K562 (cell line): ENCODE measurements around the gene TRPM2. TPM values are rescaled to one million over a fixed set of nuclear protein-coding genes. Genes with fewer than 3 reads are reported as not detected.

Experiments used
- ATAC-seq: fragments of 200-7000 bp; cut with Tn5 transposase; 3 replicates; pipeline ENCODE4 v1.9.1; 2020; ENCODE audit warnings: moderate library complexity
- BruUV-seq: library from RNA; stranded (reverse); fragments of 400-500 nt; replicated peaks from 2 replicates; lab custom pipeline; 2021; lab: Mats Ljungman, UMichigan
- CTCF ChIA-PET: fragments of 300-600 bp; formaldehyde crosslinking; extraction: SDS; loops from one replicate; lab custom pipeline; 2021; ENCODE audit warnings: low intra/inter-chr PET ratio; lab: Yijun Ruan, JAX
- POLR2A ChIA-PET: fragments of 300-600, 350-650 bp; sonication (Branson Sonifier 250); formaldehyde crosslinking; extraction: SDS; loops from one replicate; lab custom pipeline; 2021; ENCODE audit warnings: antibody characterized with exemption, inconsistent platforms; lab: Yijun Ruan, JAX
- DNase-seq, 4 experiments: peaks; one replicate each; pipeline versions ENCODE4 v3.0.0 to v3.0.0-alpha.2; 2011 to 2018; ENCODE audit warnings: low spot score in 3 of 4, mixed read lengths in 3 of 4; ENCODE audit errors: extremely low read depth in 1 of 4
- FAIRE-seq: peaks from 2 replicates; lab custom pipeline; 2011; peaks lifted over from hg19 to GRCh38; lab: Jason Lieb, UNC
- H2AFZ ChIP-seq: 2 replicates; pipeline ENCODE4 v1.6.0; 2011; ENCODE audit warnings: low read depth, low read length, control low read depth, inconsistent platforms
- H3K27ac ChIP-seq: fragments of 200-600 bp; 3 replicates; pipeline ENCODE4 v1.8.0; 2011; ENCODE audit warnings: low read depth, mild to moderate bottlenecking, control low read depth, inconsistent platforms, low read length, moderate library complexity, mixed read lengths; ENCODE audit errors: extremely low read depth
- H3K27me3 ChIP-seq, 2 experiments: fragments of 300-600 bp in 1 of 2; 2 replicates in 1 of 2; 3 replicates in 1 of 2; pipeline versions ENCODE4 v1.6.0 to v1.8.0; 2011; ENCODE audit warnings: inconsistent platforms in 2 of 2, low read length in 2 of 2, mild to moderate bottlenecking in 1 of 2, mixed read lengths in 1 of 2, moderate library complexity in 1 of 2; ENCODE audit not compliant: control insufficient read depth in 2 of 2, insufficient read depth in 2 of 2
- H3K36me3 ChIP-seq: fragments of 300-600 bp; 3 replicates; pipeline ENCODE4 v1.8.0; 2011; ENCODE audit warnings: mild to moderate bottlenecking, low read length, inconsistent platforms; ENCODE audit not compliant: control insufficient read depth, insufficient read depth
- H3K4me1 ChIP-seq, 2 experiments: fragments of 200-600 bp in 1 of 2; replicated peaks in 1 of 2; 2 replicates in 1 of 2; 3 replicates in 1 of 2; pipeline versions ENCODE4 v1.5.1 to v1.8.0; 2011; ENCODE audit warnings: inconsistent platforms in 2 of 2, low read length in 2 of 2, mild to moderate bottlenecking in 1 of 2, mixed read lengths in 1 of 2, moderate library complexity in 1 of 2; ENCODE audit not compliant: control insufficient read depth in 2 of 2, insufficient read depth in 2 of 2
- H3K4me2 ChIP-seq: 2 replicates; pipeline ENCODE4 v1.6.1; 2011; ENCODE audit warnings: low read length, control low read depth, inconsistent platforms, mixed read lengths; ENCODE audit not compliant: insufficient read depth
- H3K4me3 ChIP-seq: fragments of 200-600 bp; sonication (generic), shearing (Covaris generic); 2 replicates; pipeline ENCODE4 v1.5.1; 2016; ENCODE audit warnings: control low read depth, inconsistent platforms
- H3K79me2 ChIP-seq: fragments of 200-600 bp; 3 replicates; pipeline ENCODE4 v1.8.0; 2011; ENCODE audit warnings: low read length, inconsistent platforms; ENCODE audit not compliant: control insufficient read depth, insufficient read depth
- H3K9ac ChIP-seq, 2 experiments: 2 replicates each; pipeline versions ENCODE4 v1.6.0 to v1.6.1; 2011; ENCODE audit warnings: low read depth in 2 of 2, low read length in 2 of 2, control low read depth in 1 of 2, inconsistent platforms in 1 of 2, mild to moderate bottlenecking in 1 of 2, mixed read lengths in 1 of 2; ENCODE audit not compliant: insufficient read depth in 1 of 2
- H3K9me1 ChIP-seq: one replicate; pipeline ENCODE4 v1.6.0; 2011; ENCODE audit warnings: inconsistent platforms, mild to moderate bottlenecking, low read length, moderate library complexity; ENCODE audit not compliant: control insufficient read depth, insufficient read depth
- H3K9me3 ChIP-seq: replicated peaks from 2 replicates; pipeline ENCODE4 v1.5.1; 2011; ENCODE audit warnings: low read depth, low read length, inconsistent platforms; ENCODE audit not compliant: control insufficient read depth, insufficient read depth
- H4K20me1 ChIP-seq: replicated peaks from 2 replicates; pipeline ENCODE4 v1.6.1; 2011; ENCODE audit warnings: low read length, inconsistent platforms, mixed read lengths; ENCODE audit not compliant: control insufficient read depth, insufficient read depth
- HNRNPL ChIP-seq: fragments of 200-400 bp; formaldehyde crosslinking; IDR thresholded peaks from 2 replicates; pipeline ENCODE4 v1.6.1; 2017; ENCODE audit warnings: low read depth, mild to moderate bottlenecking, low read length
- RBM25 ChIP-seq: fragments of 200-400 bp; formaldehyde crosslinking; IDR thresholded peaks from 2 replicates; pipeline ENCODE4 v1.6.1; 2018; ENCODE audit warnings: low read length, low read depth, moderate library complexity; ENCODE audit not compliant: severe bottlenecking
- TAF15 ChIP-seq: fragments of 200-400 bp; formaldehyde crosslinking; IDR thresholded peaks from 2 replicates; pipeline ENCODE4 v1.6.1; 2017; ENCODE audit warnings: mild to moderate bottlenecking, low read depth, low read length, moderate library complexity
- ZNF165 ChIP-seq: fragments of 250-450 bp; sonication (Bioruptor Pico); IDR thresholded peaks from 2 replicates; pipeline ENCODE4 v1.4.0; 2020; ENCODE audit warnings: borderline replicate concordance
- WGBS: fragments of 100-300 bp; shearing (Covaris generic); methylation state at CpG from one replicate; pipeline ENCODE4 v1.1.6; 2016; ENCODE audit warnings: low coverage, mixed read lengths; ENCODE audit not compliant: insufficient coverage; ENCODE audit errors: missing lambda C conversion rate; 5-methylcytosine and 5-hydroxymethylcytosine counted together
- in situ Hi-C: fragments of 300-500 bp; cut with MboI; formaldehyde crosslinking; loops from 4 replicates; pipeline ENCODE4 v1.15.0; 2018; ENCODE audit warnings: inconsistent platforms, mixed read lengths
- intact Hi-C: fragments of 100-400 bp; cut with micrococcal nuclease; formaldehyde crosslinking; loops from 2 replicates; pipeline ENCODE4 v1.14.2; 2022
- polyA plus RNA-seq, 8 experiments: library from polyadenylated mRNA; depleted of rRNA in 4 of 8; stranded (reverse) in 5 of 8; unstranded in 3 of 8; fragments of >200 nt; fragmentation: Nextera tagmentation in 2 of 8; fragmentation: Illumina TruSeq in 1 of 8; extraction: Ambion mirVana in 2 of 8; extraction: Trizol in 1 of 8; gene quantifications; 2 replicates each; pipeline versions ENCODE4 v1.2.1 to v1.2.3, GENCODE V29; 2011 to 2014; ENCODE audit warnings: inconsistent platforms in 1 of 8, missing spikeins in 1 of 8
- total RNA-seq, 7 experiments: library from RNA; depleted of rRNA in 6 of 7; stranded (reverse); fragments of >200 nt in 6 of 7; fragmentation: Illumina TruSeq in 2 of 7; extraction: Trizol in 2 of 7; gene quantifications; 2 replicates each; pipeline versions ENCODE4 v1.2.1 to v1.2.3, GENCODE V29; 2011 to 2021; ENCODE audit warnings: low replicate concordance in 1 of 7
- TF ChIP-seq, protein P1 (sequence below): fragments of 250-450 bp; sonication (Bioruptor Pico); IDR thresholded peaks from 2 replicates; pipeline ENCODE4 v1.5.0; 2020; ENCODE audit warnings: mild to moderate bottlenecking, borderline replicate concordance
- TF ChIP-seq, protein P2 (sequence below), 3 experiments: fragments of 200-800 bp in 1 of 3; sonication (Bioruptor generic) in 1 of 3; sonication (generic) in 1 of 3; formaldehyde crosslinking in 1 of 3; IDR thresholded peaks; 2 replicates each; pipeline versions ENCODE4 v1.6.1 to v1.8.0; 2016 to 2022; ENCODE audit warnings: mild to moderate bottlenecking in 2 of 3, missing compliant biosample characterization in 2 of 3, missing genetic modification characterization in 2 of 3, missing genetic modification reagents in 1 of 3

Gene TRPM2
- total and polyA plus RNA-seq, 9 of the 15 experiments (the other 6 are each of a cell fraction or from before 2014, with no cell fraction given) = 0.33 to 2.1 (median 0.98) TPM; not detected in 2

DNA sequence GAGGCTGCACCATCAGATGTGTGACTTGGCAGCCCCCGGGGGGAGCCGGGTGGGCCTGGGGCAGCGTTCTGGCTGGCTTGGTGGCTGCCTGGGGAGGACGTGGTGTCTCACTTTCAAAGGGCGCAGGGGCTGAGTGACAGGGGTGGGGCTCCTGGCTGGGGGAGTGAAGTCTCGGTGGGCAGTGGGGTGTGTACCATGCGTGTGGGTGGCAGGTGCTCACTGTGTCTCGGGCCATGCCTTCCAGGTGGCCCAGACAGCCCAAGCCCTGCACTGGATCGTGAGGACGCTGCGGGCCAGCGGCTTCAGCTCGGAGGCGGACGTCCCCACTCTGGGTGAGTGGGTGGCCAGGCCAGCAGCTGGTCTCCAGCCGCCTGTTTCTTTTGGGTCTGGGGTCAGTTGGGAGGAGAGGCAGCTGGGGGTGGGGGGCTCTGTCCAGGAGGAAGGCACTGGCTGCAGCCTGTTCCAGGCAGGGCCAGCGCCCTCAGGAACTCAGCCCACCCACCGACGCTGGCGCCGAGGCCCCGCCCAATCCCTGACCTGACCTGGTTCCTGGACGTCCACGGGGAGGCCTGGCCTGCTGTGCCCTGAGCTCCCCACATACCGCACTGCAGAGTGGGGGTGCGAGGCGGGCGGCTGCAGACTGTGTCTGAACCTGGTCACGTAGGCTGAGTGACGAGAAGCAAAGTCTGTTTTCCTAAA, 71.3 kb downstream of the TRPM2 start:
- Histone ChIP-seq H3K4me3 (no peak overlapping the region), H3K36me3 (no peaks in the 10 kb centered on the region), H3K27me3 (peaks cover 9 to 34% of the 10 kb centered on the region in 2 experiments; a peak in 3 of 5 replicates), H3K4me1 (peaks cover 0 to 43% of the 10 kb centered on the region in 2 experiments; a peak in 2 of 5 replicates), H3K9me3 (no peaks in the 10 kb centered on the region; the same call in none of the 2 replicates), H3K9me1 (no peaks in the 10 kb centered on the region), H3K4me2 (peak overlapping the region; percentile 6; the same call in 1 of the 2 replicates)
- ATAC-seq = peak; percentile 36; the same call in 2 of the 3 replicates
- intact Hi-C loops (no loop called here), in situ Hi-C loops (no loop called here)
- FAIRE-seq = no peak
- DNase-seq = no peak
- WGBS = 9% methylated on average over 29 of the region's 30 CpGs
- BruUV-seq = no TSS peak
- TF ChIP-seq, protein P1, sequence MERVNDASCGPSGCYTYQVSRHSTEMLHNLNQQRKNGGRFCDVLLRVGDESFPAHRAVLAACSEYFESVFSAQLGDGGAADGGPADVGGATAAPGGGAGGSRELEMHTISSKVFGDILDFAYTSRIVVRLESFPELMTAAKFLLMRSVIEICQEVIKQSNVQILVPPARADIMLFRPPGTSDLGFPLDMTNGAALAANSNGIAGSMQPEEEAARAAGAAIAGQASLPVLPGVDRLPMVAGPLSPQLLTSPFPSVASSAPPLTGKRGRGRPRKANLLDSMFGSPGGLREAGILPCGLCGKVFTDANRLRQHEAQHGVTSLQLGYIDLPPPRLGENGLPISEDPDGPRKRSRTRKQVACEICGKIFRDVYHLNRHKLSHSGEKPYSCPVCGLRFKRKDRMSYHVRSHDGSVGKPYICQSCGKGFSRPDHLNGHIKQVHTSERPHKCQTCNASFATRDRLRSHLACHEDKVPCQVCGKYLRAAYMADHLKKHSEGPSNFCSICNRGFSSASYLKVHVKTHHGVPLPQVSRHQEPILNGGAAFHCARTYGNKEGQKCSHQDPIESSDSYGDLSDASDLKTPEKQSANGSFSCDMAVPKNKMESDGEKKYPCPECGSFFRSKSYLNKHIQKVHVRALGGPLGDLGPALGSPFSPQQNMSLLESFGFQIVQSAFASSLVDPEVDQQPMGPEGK (CRISPR knock-in tag) = no peak
- TF ChIP-seq ZNF165 (CRISPR knock-in tag) (no peak), HNRNPL (no peak), TAF15 (no peak), RBM25 (no peak)
- TF ChIP-seq, protein P2, sequence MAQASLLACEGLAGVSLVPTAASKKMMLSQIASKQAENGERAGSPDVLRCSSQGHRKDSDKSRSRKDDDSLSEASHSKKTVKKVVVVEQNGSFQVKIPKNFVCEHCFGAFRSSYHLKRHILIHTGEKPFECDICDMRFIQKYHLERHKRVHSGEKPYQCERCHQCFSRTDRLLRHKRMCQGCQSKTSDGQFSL (CRISPR knock-in tag; IDR thresholded peaks at IDR 0.05) = peak; percentile 35; the same call in 1 of the 2 replicates
- TF ChIP-seq, protein P2 (tag; IDR thresholded peaks at IDR 0.05) = no peak
- TF ChIP-seq, all 486 proteins: peak for 1
- Histone ChIP-seq H3K9ac (no peak overlapping the region), H3K27ac (no peak overlapping the region), H3K79me2 (no peaks in the 10 kb centered on the region), H2AFZ (peak overlapping the region; percentile 14; the same call in 1 of the 2 replicates), H4K20me1 (no peaks in the 10 kb centered on the region)
- ChIA-PET CTCF (interaction anchor here (0.6 kb wide), 1 partner anchor 755 kb away, joined by 3 read pairs; no protein-coding TSS in a partner anchor), POLR2A (interaction anchor here (1.0 kb wide), 1 partner anchor 10 kb away, joined by 3 read pairs; no protein-coding TSS in a partner anchor)
